Measurements from ENCODE around the gene SPECC1.
"Not testable (repeated sequence)": the region's sequence is repeated elsewhere in the genome, so short reads cannot be mapped to it uniquely, and the experiment has no call there.

SPECC1 gene

GRCh38 chr17:20211246-20211645 is 202.1 kb downstream of the SPECC1 start:
- no peak for DNase-seq

DNA sequence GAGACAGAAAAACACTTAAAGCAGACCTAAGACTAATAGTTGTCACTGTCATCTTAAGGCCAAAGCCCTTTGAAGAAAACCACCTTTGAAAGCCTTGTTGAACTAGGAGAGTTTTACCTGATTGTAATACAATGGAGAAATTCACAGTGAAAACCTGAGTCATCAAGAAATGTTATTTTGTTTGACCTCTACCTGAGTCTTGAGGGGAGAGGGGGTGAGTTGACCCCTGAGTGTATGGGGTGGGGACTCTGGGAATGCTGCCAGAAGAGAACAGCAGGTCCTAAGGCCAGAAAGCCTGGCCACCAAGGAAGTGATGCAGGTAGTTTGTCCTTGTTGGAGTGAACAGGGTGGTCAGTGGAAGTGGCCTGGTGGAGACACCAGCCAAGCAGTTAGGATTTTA is 204.3 kb downstream of the SPECC1 start:
- no peak for DNase-seq

- DNase-seq, result no peak
These were observed 205.6 kb downstream of the SPECC1 start for GRCh38 chr17:20214794-20215193.

GRCh38 chr17:20216154-20216815 is 207.1 kb downstream of the SPECC1 start:
- DNase-seq, result no peak

- no peak for DNase-seq
These were observed 207.7 kb downstream of the SPECC1 start for GRCh38 chr17:20216853-20217252.

DNA sequence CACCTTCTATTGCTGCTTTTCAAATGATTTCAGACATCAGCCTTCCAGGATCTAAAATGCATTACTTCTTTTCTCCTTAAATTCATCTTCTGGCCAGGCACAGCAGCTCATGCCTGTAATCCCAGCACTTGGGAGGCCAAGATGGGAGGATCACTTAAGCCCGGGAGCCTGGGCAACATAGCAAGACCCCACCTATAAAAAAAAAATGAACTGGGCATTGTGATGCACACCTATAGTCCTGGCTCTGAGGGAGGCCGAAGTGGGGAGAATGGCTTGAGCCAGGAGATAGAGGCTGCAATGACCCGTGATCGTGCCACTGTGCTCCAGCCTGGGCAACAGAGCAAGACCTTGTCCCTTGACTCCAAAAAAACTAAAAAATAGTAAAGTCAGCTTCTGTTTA is 208.5 kb downstream of the SPECC1 start:
- DNase-seq, result no peak

GRCh38 chr17:20218272-20218671 is 209.1 kb downstream of the SPECC1 start:
- no peak for DNase-seq

DNA sequence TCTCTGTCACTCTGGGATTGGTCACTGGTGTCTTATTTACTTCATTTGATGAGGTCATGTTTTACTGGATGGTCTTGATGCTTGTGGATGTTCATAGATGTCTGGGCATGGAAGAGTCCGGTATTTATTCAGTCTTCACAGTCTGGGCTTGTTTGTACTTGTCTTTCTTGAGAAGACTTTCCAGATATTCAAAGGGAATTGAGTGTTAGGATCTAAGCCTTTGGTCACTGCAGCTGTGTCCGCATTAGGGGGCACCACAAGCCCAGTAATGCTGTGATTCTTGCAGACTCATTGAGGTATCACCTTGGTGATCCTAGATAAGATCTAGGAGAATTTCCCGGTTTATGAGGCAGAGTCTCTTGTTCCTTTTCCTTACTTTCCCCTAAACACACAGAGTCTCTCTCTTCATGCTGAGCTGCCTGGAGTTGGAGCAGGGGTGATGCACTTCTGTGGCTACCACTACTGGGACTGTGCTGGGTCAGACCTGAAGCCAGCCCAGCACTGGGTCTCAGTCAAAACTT is 214.7 kb downstream of the SPECC1 start:
- DNase-seq, result no peak

GRCh38 chr17:20224379-20224778 is 215.2 kb downstream of the SPECC1 start:
- no peak for DNase-seq

- DNase-seq, result no peak
These were observed 216.3 kb downstream of the SPECC1 start for GRCh38 chr17:20225162-20226115.

- peak; percentile 81 for DNase-seq
These were observed 217.8 kb downstream of the SPECC1 start for GRCh38 chr17:20226814-20227482.

GRCh38 chr17:20227720-20228370 is 218.7 kb downstream of the SPECC1 start:
- not testable (repeated sequence) for DNase-seq

DNA sequence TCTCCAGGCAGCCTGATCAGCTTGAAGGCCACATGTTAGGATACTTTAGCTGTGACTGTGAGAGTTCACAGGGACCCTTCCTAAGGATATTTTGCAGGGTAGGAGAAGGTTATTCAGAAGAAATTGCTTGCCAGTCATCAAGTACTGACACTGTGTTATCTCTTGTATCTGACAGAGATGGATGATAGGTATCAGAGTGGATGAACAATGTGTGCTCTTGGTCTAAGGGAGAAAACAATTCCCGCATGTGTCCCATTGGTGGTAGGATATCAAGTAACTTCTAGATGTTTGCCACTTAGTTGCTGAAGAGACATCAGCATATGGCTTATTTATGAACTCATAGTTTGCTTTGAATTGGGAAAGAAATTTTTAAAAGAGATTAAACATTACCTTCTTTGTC is 219.3 kb downstream of the SPECC1 start:
- no peak for DNase-seq

DNA sequence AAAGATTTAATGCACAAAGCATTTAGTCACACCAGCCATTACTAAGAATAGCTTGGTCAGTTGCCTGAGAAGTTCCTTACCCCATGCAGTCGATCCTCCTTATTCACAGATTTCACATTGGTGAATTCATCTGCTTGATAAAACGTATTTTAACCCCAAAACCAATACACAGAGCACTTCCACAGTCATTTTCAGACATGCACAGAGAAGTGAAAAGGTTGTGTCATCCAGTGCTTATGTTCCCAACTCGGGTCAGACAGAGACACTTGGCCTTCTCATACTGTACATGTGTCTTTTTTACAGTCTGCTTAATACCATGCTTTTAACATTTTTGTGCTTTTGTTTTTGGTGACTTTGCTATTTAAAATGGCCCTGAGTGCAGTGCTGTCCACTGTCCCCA is 219.7 kb downstream of the SPECC1 start:
- no peak for DNase-seq

GRCh38 chr17:20230924-20231323 is 221.8 kb downstream of the SPECC1 start:
- no peak for DNase-seq

DNA sequence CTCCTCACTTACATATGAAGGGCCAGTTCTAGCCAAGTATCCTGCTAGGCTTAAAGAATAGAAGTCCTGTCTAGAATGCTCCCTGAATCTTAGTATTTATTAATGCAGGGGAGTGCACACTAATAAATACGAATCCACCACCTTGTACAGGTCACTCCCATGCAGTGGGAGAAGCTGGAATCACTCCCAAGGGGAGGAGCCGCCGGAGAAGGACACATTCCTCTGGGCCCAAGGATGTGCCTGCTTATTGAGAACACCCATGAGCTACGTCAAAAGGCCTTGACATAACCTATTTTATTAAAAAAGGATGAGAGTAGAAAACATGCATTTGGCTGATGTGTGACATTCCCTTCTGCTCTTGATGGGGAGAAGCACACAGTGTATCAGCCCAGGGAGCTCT is 223.5 kb downstream of the SPECC1 start:
- DNase-seq, result no peak

DNA sequence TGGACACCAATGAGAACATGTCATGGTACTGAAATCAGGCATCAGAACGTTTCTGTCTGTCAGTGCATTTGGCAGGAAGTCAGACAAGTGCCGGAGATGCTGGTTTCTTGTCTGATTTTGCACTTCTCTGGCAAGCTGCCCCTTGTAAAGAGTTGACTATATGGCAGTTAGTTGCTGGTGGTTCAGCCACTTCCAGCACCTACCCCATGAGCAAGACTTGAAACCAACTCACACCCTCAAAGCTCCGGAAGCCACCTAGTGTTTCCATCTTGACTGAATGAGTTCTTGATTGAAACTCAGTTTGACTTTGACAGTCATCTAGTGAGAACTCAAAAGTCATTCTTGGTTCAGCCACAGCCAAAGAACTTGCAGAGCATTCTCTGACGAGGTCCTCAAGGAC is 225.1 kb downstream of the SPECC1 start:
- peak; percentile 65 for DNase-seq

DNA sequence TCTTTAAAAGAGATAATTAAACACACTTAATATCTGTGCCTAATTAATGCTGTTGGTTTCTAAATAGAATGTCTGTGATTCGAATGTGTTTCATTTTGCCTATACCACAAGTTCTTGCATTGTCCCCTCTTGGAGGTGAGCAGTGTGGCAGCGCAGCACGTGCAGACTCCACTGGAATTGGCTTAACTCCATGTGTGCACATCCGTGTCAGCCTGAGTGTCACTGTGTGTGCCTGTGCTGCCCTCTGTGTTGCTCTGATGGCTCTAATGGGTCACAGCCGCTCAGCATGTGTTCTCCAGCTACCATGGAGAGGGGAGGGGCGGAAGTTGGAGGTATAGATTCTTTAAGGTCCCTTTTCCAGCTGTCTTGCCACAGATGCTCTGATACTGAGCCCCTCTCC is 226.6 kb downstream of the SPECC1 start:
- no peak for DNase-seq

DNA sequence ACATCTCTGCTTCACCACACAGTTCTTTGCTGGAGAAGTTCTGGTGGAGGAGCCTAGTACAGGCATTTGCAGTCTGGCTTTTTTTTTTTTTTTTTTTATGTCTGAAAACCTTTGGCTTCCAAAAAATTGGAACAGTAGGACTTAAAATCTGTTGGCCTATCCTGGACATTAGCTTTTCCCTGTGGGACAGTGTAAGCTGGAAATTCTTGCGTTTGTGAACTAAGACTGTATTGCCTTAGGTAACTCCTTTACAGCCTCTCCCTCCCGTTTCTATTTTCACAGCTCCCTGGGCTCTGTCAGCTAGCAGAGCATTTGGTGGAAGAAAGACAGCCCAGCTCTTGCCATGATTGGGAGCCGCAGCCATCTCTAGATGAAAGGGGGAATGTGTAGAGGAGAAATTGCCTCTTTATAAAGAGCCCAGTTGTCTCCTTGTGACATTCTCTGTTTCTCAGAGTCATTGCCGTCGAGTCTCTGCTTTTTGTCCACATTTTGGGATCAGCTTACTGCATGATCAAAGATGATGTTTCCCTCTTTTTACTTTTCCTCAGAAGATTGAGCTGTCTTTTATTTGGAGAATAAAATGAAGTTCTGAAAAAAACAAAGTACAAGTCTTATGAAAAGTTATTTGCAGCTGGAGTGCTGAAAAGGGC is 227.5 kb downstream of the SPECC1 start:
- no peak for DNase-seq

DNA sequence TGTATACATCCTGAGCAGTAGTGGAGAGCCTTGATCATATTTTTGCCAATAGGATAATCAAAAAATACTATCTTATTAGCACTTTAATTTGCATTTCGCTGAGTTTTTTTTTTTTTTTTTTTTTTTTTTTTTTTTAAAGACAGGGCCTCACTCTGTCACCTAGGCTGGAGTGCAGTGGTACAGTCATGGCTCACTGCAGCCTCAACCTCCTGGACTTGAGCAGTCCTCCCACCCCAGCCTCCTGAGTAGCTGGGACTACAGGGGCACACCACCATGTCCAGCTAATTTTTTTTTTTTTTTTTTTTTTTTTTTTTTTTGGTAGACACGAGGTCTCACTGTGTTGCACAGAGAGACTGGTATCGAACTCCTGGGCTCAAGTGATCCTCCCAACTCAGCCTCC is 230.6 kb downstream of the SPECC1 start:
- not testable (repeated sequence) for DNase-seq

DNA sequence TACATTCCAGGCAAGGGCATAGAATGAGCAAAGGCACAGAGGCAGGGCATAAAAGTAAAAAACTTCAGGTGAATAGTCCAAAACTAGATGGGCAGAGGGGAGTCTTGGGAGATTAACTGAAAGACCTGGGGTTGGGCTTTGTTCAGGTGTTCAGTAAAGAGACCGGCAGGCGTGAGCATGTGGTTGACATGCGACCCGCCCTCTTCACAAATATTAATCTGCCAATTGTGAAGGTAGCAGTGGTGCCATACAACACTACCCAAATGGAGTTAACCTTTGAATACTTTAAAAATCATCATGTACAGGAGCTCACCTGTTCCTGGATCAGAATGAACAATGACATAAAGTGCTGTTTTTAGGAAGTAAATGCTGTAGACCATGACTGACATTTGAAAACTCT is 232.7 kb downstream of the SPECC1 start:
- no peak for DNase-seq

GRCh38 chr17:20242271-20242670 is 233.1 kb downstream of the SPECC1 start:
- DNase-seq, result no peak

Measured in activated naive CD4-positive, alpha-beta T cell treated with anti-CD3 and anti-CD28 coated beads, Interleukin-2, amount 50 U/mL, for 16 hours (primary cell).